Chondrocyte (in vitro differentiated cells): Measurements from ENCODE around the gene EXOC6. TPM values are rescaled to one million over a fixed set of nuclear protein-coding genes. Genes with fewer than 3 reads are reported as not detected.
"Not testable (repeated sequence)": the region's sequence is repeated elsewhere in the genome, so short reads cannot be mapped to it uniquely, and the experiment has no call there.

Experiments used
- DNase-seq: peaks from one replicate; pipeline ENCODE4 v3.0.0; 2021; ENCODE audit warnings: mixed read lengths, low spot score
- H3K27ac Mint-ChIP-seq: one replicate; pipeline ENCODE4 v1.8.0; 2021; ENCODE audit warnings: mild to moderate bottlenecking, moderate library complexity, mixed read lengths; ENCODE audit not compliant: unreplicated experiment
- H3K27me3 Mint-ChIP-seq: 2 replicates; pipeline ENCODE4 v1.8.0; 2021; ENCODE audit warnings: low read depth, mixed read lengths
- H3K36me3 Mint-ChIP-seq: 2 replicates; pipeline ENCODE4 v1.8.0; 2021; ENCODE audit warnings: low read depth, mixed read lengths
- H3K4me1 Mint-ChIP-seq: 2 replicates; pipeline ENCODE4 v1.8.0; 2021; ENCODE audit warnings: low read depth, mild to moderate bottlenecking, mixed read lengths
- H3K4me3 Mint-ChIP-seq: one replicate; pipeline ENCODE4 v1.8.0; 2021; ENCODE audit warnings: mild to moderate bottlenecking, moderate library complexity, mixed read lengths; ENCODE audit not compliant: unreplicated experiment
- H3K9me3 Mint-ChIP-seq: 2 replicates; pipeline ENCODE4 v1.8.0; 2021; ENCODE audit warnings: low read depth, mixed read lengths
- CTCF ChIP-seq: fragments of 200-600 bp; sonication (generic); IDR thresholded peaks from 2 replicates; pipeline ENCODE4 v1.5.0; 2021; ENCODE audit warnings: antibody characterized with exemption, mild to moderate bottlenecking, moderate library complexity
- total RNA-seq: library from RNA; stranded (reverse); gene quantifications from 3 replicates; pipeline ENCODE4 v1.2.1, GENCODE V29; 2021

The EXOC6 gene
- total RNA-seq, 1 donor from 2014 or later = 7.2 TPM

GRCh38 chr10:93098816-93099215 is 250.5 kb downstream of the EXOC6 start:
- peaks cover 2% of the 10 kb centered on the region for H3K36me3 Mint-ChIP-seq
- H3K4me1 Mint-ChIP-seq = no peaks in the 10 kb centered on the region
- no peak for DNase-seq
- H3K9me3 Mint-ChIP-seq = peaks cover 10% of the 10 kb centered on the region
- TF ChIP-seq CTCF = no peak
- H3K27me3 Mint-ChIP-seq = no peaks in the 10 kb centered on the region
- no peak overlapping the region for H3K4me3 Mint-ChIP-seq
- no peak overlapping the region for H3K27ac Mint-ChIP-seq

- DNase-seq = no peak
- Mint-ChIP-seq H3K36me3 (peaks cover 5% of the 10 kb centered on the region), H3K4me1 (no peaks in the 10 kb centered on the region), H3K27me3 (no peaks in the 10 kb centered on the region), H3K27ac (no peak overlapping the region), H3K4me3 (no peak overlapping the region), H3K9me3 (peaks cover 14% of the 10 kb centered on the region)
- TF ChIP-seq CTCF = no peak
Measured at GRCh38 chr10:93099670-93100069, 251.3 kb downstream of the EXOC6 start.

- H3K4me1 Mint-ChIP-seq, DNase-seq, H3K27ac Mint-ChIP-seq: not testable (repeated sequence)
Measured at GRCh38 chr10:93101148-93101547, 252.8 kb downstream of the EXOC6 start.

DNA sequence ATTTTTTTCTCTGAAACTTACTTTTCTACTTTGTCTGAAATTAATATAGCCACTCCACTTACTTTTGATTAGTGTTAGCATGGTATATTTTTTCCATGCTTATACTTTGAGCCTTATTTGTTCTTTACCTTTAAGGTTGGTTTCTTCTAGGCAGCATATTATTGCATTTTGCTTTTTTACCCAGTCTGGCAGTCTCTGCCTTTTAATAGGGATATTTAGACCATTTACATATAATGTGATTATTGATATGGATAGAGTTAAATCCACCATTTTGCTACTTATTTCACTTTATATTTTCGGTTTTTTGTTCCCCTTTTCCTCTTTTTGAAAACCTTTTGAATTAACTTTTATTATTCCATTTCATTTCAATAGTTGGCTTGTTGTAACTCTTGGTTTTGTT is 255.6 kb downstream of the EXOC6 start:
- H3K4me1 Mint-ChIP-seq = peaks cover 10% of the 10 kb centered on the region
- no peak for TF ChIP-seq CTCF
- no peak overlapping the region for H3K4me3 Mint-ChIP-seq

More at GRCh38 chr10:93101148-93101547, 252.8 kb downstream of the EXOC6 start:
- H3K4me3 Mint-ChIP-seq, H3K36me3 Mint-ChIP-seq, H3K27me3 Mint-ChIP-seq: not testable (repeated sequence)
- H3K9me3 Mint-ChIP-seq = peaks cover 14% of the 10 kb centered on the region

DNA sequence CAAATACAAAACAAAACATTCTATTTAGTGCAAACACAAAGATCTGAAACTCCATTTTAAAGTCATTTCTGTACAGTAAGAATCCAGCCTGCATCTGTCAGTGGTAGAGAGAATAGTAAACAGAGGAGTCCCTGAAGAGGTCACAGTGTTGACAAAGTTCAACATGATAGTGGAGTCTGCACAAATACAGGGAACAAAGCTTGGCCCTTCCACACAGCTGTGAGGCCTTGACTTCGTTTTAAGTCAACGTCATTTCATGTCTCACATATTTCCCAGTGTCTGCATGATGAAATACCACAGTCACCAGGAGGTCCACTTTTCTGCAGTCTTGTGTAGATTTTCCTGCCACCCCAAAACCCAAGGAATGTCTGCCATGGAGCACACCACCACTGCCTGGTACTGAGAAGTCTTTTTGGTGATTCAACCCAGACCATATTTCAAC is 258.3 kb downstream of the EXOC6 start:
- H3K4me3 Mint-ChIP-seq = no peak overlapping the region
- peaks cover 10% of the 10 kb centered on the region for H3K4me1 Mint-ChIP-seq
- no peaks in the 10 kb centered on the region for H3K27me3 Mint-ChIP-seq
- peaks cover 7% of the 10 kb centered on the region for H3K36me3 Mint-ChIP-seq
- H3K9me3 Mint-ChIP-seq = peaks cover 14% of the 10 kb centered on the region
- no peak for TF ChIP-seq CTCF
- no peak for DNase-seq
- peak overlapping the region; percentile 79 for H3K27ac Mint-ChIP-seq

More for the DNA sequence above, 255.6 kb downstream of the EXOC6 start:
- no peak overlapping the region for H3K27ac Mint-ChIP-seq
- H3K9me3 Mint-ChIP-seq = peaks cover 16% of the 10 kb centered on the region
- H3K36me3 Mint-ChIP-seq = peaks cover 7% of the 10 kb centered on the region
- H3K27me3 Mint-ChIP-seq = no peaks in the 10 kb centered on the region
- DNase-seq = no peak

Other genes starting within 250 kb of the EXOC6 start
- 0.80 to 0.92 TPM in 2 of 3 replicates, not detected in the other for gene HHEX, start 158.6 kb upstream of the EXOC6 start, total RNA-seq
- 0.10 to 0.25 TPM (median 0.15 TPM) in 3 replicates for gene CYP26C1, start 212.3 kb downstream of the EXOC6 start, total RNA-seq
- 0.47 to 1.9 TPM (median 0.49 TPM) in 3 replicates for gene CYP26A1, start 225.4 kb downstream of the EXOC6 start, total RNA-seq